Body of pancreas (tissue), 4 donors: ENCODE results near the gene KCTD5.

Source experiments
- POLR2A ChIP-seq, 3 donors: fragments of 450-650 bp; IDR thresholded peaks; one replicate each; pipeline ENCODE4 v1.6.1; 2016; ENCODE audit warnings: antibody characterized with exemption in 3 of 3, mild to moderate bottlenecking in 2 of 3
- TF ChIP-seq, protein P1 (sequence below), 7 experiments: fragments of 450-650 bp in 4 of 7; fragments of 200-600 bp in 3 of 7; sonication (generic) in 3 of 7; IDR thresholded peaks; one replicate each; pipeline ENCODE4 v1.5.1; 2016 to 2019; ENCODE audit warnings: antibody characterized with exemption in 7 of 7

DNA sequence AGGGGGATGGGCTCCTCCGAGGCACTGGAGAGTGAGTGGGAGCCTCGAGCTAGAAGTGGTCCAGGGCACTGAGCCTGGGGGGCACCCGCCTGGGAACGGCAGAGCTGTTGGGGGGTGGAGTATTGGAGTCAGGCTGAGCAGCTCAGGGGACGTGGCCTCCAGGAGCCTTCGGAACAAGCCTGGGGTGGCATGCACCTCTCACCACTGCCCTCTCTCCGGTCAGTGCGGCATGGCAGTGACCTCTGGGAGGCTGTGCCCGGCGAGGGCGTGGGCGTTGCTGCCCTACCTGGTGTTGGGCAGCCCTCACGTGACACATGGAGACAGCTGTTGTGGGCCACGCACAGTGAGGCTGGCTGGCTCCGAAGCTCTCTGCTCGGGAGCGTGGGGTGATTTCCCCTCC lies 23.8 kb downstream of the KCTD5 start:
- TF ChIP-seq, protein P1, sequence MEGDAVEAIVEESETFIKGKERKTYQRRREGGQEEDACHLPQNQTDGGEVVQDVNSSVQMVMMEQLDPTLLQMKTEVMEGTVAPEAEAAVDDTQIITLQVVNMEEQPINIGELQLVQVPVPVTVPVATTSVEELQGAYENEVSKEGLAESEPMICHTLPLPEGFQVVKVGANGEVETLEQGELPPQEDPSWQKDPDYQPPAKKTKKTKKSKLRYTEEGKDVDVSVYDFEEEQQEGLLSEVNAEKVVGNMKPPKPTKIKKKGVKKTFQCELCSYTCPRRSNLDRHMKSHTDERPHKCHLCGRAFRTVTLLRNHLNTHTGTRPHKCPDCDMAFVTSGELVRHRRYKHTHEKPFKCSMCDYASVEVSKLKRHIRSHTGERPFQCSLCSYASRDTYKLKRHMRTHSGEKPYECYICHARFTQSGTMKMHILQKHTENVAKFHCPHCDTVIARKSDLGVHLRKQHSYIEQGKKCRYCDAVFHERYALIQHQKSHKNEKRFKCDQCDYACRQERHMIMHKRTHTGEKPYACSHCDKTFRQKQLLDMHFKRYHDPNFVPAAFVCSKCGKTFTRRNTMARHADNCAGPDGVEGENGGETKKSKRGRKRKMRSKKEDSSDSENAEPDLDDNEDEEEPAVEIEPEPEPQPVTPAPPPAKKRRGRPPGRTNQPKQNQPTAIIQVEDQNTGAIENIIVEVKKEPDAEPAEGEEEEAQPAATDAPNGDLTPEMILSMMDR (IDR thresholded peaks at IDR 0.05): no peak
- TF ChIP-seq POLR2A (IDR thresholded peaks at IDR 0.05): no peak
